Subcutaneous adipose tissue (tissue), 4 donors: ENCODE results near the gene CFAP45. TPM values are rescaled to one million over a fixed set of nuclear protein-coding genes. Genes with fewer than 3 reads are reported as not detected.

ENCODE experiments used
- CTCF ChIP-seq: fragments of 450-650 bp; IDR thresholded peaks from one replicate; pipeline ENCODE4 v1.5.1; 2016; ENCODE audit warnings: low read depth, mild to moderate bottlenecking, control low read depth, antibody characterized with exemption, moderate library complexity
- total RNA-seq, 4 donors: library from RNA; depleted of rRNA; stranded (reverse); fragments of >200 nt; gene quantifications; one replicate each; pipeline ENCODE4 v1.1.0, GENCODE V29; 2016

The CFAP45 gene
- total RNA-seq, 4 donors from 2014 or later: 0.85 to 1.3 TPM; not detected in 2

DNA sequence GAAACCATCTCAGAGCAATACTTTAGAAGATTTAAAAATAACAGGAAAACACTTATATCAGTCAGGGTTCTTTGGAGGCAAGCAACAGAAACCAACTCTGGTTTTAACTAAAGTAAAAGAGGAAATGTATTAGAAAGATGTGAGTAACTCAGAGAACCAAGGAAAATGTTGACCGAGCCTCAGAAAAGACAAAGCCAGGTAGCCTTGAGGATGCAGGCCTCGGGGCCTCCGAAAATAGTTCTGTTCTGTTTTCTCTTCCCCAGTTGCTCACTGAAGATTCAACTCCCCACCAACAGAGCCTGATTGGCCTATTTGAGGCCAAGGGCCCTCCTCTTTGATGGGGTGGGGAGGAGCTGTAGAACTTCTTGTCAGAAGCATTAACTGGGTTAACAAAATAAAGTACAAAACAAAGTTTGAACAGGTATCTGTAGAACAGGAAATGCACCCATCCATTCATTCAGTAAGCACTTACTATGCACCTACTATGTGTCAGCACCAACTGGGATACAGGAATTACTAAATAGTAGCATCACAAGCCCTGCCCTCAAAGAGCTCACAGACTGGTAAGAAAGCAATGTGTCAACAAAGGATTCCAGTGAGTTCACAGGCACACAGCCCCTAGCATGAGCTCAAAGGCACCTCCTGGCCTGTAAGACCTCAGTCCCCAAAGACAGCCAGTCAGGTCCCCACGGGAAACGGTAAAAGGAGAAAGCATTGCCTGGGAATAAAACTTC lies 60.7 kb downstream of the CFAP45 start:
- TF ChIP-seq CTCF: no peak

- no peak for TF ChIP-seq CTCF
Measured at GRCh38 chr1:159838715-159839114, 61.2 kb downstream of the CFAP45 start.

GRCh38 chr1:159835862-159836525 lies 64.0 kb downstream of the CFAP45 start:
- TF ChIP-seq CTCF: no peak

DNA sequence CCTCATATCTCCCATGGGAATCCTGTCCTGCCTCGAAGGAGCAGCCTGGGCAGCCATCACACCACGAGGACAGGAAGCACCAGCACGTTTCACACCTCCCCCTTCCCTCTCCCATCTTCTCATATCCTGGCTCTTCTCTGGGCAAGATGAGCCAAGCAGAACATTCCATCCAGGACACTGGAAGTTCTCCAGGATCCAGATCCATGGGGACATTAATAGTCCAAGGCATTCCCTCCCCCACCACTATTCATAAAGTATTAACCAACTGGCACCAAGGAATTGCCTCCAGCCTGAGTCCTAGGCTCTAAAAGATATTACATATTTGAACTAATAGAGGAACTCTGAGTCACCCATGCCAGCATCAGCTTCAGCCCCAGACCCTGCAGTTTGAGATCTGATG lies 64.6 kb downstream of the CFAP45 start:
- TF ChIP-seq CTCF: no peak

DNA sequence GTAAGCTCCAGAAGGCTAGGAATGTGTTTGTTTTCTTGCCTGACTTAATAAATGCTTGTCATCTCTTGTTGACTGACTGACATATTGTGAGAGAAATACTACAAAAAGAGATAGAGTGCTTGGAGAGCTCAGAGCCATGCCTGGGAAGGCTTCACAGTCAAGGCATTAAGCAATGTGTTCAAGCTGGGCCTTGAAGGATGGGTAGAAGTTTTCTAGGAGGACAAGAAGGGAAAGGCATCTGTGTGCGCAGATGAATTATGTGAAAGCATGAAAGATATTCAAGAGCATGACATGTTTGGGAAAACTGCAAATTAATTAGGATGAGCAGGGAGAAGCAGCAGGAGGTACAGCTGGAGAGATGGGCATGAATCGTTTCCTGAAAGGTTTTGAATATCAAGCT lies 67.7 kb downstream of the CFAP45 start:
- TF ChIP-seq CTCF: no peak

DNA sequence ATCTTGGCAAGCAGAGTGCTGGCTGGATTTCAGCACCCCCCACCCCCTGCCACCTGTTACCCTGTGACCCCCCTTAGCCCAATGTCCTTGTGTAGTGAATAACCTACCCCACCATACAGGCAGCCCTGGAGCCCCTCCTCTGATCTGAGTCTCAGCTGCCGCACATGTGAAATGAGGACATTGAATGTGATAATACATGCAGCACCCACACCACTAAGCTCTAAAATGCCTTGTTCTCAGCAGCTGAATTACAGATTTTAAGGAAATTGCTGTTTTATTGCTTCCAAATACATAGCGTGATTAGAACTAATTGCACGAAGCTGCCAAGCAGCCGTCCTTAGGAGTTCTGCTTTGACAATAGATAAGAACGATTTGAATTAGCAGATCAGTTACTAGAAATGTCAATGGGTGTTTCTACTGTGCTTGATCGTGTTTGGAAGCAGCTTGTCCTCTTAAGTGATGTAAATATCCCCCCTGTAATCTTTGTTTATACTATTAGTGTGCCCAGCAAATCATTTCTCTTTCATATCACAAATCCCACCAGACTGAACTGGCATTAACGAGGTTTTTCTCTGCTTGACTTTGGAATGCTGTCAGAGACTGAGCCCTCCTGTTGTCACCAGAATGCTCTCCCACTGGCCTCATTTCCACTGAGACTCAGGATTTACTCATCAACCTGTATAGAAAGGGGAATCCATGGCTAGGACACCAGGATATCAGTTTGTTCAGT lies 68.4 kb downstream of the CFAP45 start:
- no peak for TF ChIP-seq CTCF

DNA sequence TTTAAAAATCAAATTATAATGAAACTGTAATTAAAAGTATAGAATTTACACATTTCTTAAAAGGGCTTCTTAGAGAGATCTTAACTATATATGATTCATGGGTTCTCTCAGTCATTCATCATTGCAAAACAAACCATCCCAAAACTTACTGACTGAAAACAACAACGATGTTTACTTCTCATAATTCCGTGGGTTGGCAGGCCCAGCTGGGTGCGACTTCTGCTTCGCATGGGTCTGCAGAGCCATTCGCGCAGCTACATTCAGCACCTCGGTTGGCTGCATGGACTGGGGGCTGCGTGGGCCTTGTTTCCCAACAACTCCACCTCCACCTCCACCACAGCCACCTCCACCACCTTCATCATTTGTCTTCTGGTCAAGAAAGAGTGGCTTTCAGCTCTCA lies 69.2 kb downstream of the CFAP45 start:
- TF ChIP-seq CTCF: no peak
